ENCODE measurements around the gene DTD1. TPM values are rescaled to one million over a fixed set of nuclear protein-coding genes. Genes with fewer than 3 reads are reported as not detected.
"Not testable (repeated sequence)": the region's sequence is repeated elsewhere in the genome, so short reads cannot be mapped to it uniquely, and the experiment has no call there.

Gene DTD1
- total RNA-seq, 1 experiment from 2014 or later = 80.6 TPM

- peak; percentile 32 for DNase-seq (ENCODE audit: low read depth)
These were observed 151.9 kb downstream of the DTD1 start for GRCh38 chr20:18739751-18740166.

- DNase-seq (ENCODE audit: low read depth) = no peak
These were observed 152.9 kb downstream of the DTD1 start for GRCh38 chr20:18740726-18741125.

DNA sequence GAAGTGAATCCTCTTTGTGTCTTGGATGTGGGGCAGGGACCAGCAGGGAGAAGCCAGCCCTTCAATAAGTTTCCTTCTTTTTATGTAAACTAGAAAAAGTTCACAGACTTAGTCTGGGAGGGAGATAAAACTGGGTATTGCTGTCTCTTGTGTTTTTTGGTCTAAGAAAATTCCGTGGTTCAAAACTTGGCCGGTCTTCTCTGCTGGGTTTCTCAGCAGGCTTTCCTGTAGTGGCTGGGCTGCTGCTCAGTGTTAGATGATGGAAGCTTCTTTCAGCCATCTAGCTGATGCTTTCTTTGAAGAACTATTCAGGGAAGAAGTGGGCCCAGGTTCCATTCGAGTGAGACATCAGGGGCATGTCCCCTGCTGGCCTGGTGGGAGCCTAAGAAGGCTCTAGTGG lies 155.0 kb downstream of the DTD1 start:
- no peak for DNase-seq (ENCODE audit: low read depth)

GRCh38 chr20:18743665-18744440 lies 156.0 kb downstream of the DTD1 start:
- DNase-seq (ENCODE audit: low read depth) = no peak

GRCh38 chr20:18747090-18747489 lies 159.2 kb downstream of the DTD1 start:
- no peak for DNase-seq (ENCODE audit: low read depth)

DNA sequence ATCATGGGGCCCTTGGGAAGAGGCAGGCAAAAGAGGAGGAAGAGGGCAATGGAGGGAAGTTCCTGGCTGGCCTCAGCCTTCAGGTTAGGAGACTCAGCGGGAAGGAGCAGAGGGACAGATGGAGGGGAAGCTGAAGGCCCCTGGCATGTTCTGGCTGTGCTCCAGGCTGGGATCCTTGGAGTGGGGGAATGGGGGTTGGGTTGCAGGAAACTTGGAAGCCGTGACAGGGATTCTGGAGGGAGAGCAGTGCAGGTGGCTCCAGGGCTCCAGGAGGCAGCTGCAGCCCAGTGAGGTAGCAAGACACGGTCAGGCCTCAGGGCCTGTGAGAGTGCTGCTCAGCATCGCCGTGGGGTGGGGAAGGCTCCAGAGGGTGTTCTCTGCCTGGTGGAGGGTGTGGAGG lies 161.1 kb downstream of the DTD1 start:
- DNase-seq (ENCODE audit: low read depth) = no peak

GRCh38 chr20:18749528-18749927 lies 161.7 kb downstream of the DTD1 start:
- DNase-seq (ENCODE audit: low read depth) = no peak

- DNase-seq (ENCODE audit: low read depth) = no peak
These were observed 162.9 kb downstream of the DTD1 start for GRCh38 chr20:18750735-18751134.

- no peak for DNase-seq (ENCODE audit: low read depth)
These were observed 166.3 kb downstream of the DTD1 start for GRCh38 chr20:18754030-18754652.

DNA sequence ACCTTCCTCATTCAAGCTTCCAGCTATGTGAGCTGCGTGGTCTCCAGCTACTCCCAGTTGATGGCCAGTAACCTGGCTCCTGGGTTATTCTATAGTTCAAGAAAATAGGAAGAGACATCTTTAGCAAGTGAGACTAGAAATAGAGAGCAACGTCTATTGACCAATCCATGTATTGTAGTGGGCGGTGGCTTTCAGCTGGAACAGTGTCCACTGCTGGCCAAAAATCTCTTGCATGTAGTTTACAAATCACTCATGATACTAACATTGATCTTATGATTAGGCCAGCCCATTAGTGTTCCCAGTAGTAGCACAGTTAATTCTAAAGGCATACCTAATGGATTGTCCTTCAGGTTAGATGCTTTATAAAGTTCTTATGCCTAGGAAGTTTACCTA lies 166.8 kb downstream of the DTD1 start:
- DNase-seq (ENCODE audit: low read depth) = no peak

- DNase-seq (ENCODE audit: low read depth) = not testable (repeated sequence)
These were observed 173.0 kb downstream of the DTD1 start for GRCh38 chr20:18760852-18761251.

GRCh38 chr20:18767676-18768075 lies 179.8 kb downstream of the DTD1 start:
- DNase-seq (ENCODE audit: low read depth) = no peak

DNA sequence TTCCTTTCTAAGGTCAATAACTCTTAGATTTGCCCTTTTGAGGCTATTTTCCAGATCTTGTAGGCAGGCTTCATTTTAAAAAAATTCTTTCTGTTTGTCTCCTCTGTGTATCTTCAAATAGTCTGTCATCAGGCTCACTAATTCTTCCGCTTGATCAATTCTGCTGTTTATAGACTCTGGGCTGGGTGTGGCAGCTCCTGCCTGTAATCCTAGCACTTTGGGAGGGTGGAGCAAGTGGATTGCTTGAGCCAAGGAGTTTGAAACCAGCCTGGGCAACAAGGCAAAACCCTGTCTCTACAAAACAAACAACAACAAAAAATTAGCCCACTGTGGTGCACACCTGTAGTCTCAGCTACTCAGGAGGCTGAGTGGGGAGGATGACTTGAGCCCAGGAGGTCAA lies 185.7 kb downstream of the DTD1 start:
- DNase-seq (ENCODE audit: low read depth) = no peak

DNA sequence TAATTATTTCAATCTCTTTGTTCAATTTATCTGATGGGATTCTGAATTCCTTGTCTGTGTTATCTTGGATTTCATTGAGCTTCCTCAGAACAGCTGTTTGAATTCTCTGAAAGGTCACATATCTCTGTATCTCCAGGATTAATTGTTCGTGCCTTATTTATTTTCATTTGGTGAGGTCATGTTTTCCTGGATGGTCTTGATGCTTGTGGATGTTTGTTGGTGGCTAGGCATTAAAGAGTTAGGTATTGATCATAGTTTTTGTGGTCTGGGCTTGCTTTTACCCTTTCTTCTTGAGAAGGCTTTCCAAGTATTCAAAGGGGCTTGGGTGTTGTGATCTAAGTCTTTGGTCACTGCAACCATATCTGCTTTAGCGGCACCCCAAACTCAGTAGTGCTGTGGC lies 186.4 kb downstream of the DTD1 start:
- no peak for DNase-seq (ENCODE audit: low read depth)

DNA sequence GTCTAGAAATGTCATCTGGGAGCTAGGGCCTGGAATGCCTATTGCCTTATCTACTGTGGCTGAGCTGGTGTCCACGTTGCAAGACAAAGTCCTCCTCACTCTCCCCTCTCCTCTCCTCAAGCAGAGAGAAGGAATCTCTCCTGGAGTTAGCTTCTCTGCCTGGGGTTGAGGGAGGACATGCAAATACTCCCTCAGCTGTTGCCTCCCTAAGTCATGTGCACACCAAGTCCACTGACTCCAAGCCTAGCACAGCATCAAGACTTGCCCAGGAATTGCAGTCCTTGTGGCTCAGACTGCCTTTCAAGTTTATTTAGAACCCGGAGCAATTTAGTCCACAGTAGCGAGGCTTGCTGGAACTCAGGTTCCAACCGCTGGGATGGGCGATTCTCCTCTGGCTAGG lies 187.8 kb downstream of the DTD1 start:
- no peak for DNase-seq (ENCODE audit: low read depth)

GRCh38 chr20:18778690-18779392 lies 191.0 kb downstream of the DTD1 start:
- DNase-seq (ENCODE audit: low read depth) = no peak

DNA sequence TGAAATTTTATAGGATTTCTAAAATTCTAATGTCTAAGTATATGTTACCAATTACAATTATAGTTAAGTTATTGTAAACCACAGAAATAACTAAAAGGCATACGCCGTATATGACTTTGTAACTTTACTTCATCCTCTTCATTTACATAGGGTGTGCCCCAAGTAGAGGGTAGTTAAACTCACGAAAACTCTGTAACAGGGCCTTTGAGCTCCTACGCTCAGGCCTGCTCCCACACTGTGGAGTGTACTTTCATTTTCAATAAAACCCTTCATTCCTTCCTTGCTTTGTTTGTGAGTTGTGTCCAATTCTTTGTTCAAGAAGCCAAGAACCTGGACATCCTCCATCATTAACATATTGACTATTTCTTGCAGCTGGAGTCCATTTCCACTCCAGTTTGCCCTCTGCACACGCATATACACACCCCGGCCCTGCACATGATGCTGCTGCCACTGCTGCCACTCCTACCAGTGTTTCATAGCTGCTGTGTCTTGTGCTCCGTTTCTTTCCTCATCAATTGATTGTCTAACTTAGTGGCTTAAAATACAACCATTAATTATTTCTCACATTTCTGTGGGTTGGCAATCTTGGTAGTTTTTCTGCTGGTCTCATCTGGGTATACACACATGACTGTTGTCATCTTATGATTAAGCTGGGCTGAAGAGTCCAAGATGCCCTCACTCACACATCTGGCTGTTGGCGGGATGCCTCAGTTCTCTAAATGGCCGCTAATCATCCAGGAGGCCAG lies 192.7 kb downstream of the DTD1 start:
- DNase-seq (ENCODE audit: low read depth) = no peak

- DNase-seq (ENCODE audit: low read depth) = no peak
These were observed 193.7 kb downstream of the DTD1 start for GRCh38 chr20:18781509-18781908.

DNA sequence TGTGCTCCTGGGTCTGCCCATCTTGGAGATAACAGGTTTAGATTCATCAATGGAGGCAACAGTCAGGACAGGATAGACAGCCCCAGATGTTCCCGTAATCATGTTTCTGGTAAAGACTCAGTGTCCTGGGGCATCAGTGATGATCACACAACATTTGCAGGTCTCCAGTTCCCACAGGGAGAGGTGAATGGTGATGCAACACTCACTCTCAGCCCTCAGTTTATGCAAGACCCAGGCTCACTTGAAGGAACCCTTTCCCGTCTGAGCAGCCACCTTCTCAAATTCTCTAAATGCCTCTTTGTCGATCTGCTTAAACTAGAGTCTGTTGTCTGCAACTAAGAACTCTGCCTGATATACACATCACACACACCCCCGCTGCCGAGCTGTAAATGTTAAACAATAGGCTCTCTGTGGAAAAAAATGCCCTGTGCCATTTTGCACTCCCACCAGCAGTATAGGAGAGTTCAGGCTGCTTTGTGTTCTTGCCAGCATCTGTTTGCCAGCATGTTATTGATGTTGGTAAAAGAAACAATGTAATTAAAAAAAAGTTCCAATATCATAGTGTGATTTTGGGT lies 195.6 kb downstream of the DTD1 start:
- DNase-seq (ENCODE audit: low read depth) = no peak

GRCh38 chr20:18787046-18787445 lies 199.2 kb downstream of the DTD1 start:
- DNase-seq (ENCODE audit: low read depth) = not testable (repeated sequence)

DNA sequence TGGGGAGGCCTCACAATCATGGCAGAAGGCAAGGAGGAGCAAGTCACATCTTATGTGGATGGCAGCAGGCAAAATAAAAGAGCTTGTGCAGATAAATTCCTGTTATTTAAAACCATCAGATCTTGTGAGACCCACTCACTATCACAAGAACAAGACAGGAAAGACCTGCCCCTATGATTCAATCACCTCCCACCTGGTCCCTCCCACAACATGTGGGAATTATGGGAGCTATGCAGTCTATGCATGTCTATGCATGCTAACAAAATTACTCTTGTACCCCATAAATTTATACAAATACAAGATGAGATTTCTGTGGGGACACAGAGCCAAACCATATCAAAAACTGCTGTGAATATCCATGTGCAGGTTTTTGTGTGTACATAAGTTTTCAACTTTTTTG lies 200.2 kb downstream of the DTD1 start:
- DNase-seq (ENCODE audit: low read depth) = no peak

GRCh38 chr20:18790787-18791186 lies 202.9 kb downstream of the DTD1 start:
- no peak for DNase-seq (ENCODE audit: low read depth)

Data from Daoy (cell line).